GM12801 (cell line): Measurements from ENCODE around the gene SNHG17.

ENCODE experiments used
- TF ChIP-seq, protein P1 (sequence below): IDR thresholded peaks from one replicate; pipeline ENCODE4 v1.5.1; 2011; ENCODE audit warnings: control low read depth; ENCODE audit not compliant: insufficient read length; ENCODE audit errors: extremely low read depth

SNHG17 gene

DNA sequence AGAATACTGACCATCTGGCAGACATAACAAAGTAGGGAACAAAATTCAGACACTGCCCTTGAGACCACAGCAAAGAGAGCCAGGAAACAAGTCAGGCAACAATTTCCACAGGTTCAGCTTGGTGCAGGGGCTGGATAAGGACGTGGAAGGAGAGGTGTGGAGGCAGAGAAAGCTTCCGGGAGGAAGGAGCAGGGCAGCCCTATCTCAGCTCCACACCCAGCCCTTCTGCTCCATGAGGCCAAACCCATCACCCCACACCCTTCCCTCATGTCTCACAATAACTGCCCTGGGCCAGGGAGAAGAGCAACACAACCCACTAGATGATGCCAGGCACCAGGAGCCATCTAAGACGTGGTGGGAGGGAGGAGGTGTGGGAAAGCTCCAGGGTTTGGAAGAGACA lies 5.8 kb downstream of the SNHG17 start:
- TF ChIP-seq, protein P1, sequence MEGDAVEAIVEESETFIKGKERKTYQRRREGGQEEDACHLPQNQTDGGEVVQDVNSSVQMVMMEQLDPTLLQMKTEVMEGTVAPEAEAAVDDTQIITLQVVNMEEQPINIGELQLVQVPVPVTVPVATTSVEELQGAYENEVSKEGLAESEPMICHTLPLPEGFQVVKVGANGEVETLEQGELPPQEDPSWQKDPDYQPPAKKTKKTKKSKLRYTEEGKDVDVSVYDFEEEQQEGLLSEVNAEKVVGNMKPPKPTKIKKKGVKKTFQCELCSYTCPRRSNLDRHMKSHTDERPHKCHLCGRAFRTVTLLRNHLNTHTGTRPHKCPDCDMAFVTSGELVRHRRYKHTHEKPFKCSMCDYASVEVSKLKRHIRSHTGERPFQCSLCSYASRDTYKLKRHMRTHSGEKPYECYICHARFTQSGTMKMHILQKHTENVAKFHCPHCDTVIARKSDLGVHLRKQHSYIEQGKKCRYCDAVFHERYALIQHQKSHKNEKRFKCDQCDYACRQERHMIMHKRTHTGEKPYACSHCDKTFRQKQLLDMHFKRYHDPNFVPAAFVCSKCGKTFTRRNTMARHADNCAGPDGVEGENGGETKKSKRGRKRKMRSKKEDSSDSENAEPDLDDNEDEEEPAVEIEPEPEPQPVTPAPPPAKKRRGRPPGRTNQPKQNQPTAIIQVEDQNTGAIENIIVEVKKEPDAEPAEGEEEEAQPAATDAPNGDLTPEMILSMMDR, result no peak

DNA sequence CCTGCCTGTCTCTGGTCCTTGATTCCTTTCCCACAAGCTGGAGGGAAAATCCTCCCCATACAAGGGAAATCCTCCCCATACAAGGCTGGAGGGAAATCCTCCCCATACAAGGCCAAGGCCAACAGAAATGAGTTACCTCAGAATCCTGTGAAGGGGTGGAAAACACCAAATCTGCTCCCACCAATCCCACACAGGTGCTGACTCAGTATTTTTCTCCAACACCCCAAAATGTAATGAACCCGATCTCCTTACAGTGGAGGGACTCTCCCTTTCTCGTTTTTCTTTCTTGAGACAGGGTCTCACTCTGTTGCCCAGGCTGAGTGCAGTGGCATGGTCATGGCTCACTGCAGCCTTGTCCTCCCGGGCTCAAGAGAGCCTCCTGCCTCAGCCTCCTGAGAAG lies 6.3 kb downstream of the SNHG17 start:
- TF ChIP-seq, protein P1, result no peak

DNA sequence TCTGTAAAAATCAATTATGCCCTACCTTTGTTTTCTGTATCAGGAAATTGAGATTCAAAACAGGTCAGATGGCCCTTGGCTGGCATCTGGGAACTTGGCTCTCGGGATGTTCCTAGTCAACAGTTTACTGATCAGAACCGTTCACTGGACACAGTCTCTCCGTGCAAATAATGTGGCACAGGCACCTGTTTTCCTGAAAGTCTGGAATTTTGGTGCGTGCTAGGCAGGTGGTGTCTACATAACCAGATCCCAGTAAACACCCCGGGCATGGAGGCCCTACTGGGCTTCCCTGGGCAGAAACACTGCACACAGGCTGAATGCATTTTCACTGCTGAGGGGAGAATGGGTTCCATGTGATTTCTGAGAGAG lies 7.5 kb downstream of the SNHG17 start:
- TF ChIP-seq, protein P1, result no peak

DNA sequence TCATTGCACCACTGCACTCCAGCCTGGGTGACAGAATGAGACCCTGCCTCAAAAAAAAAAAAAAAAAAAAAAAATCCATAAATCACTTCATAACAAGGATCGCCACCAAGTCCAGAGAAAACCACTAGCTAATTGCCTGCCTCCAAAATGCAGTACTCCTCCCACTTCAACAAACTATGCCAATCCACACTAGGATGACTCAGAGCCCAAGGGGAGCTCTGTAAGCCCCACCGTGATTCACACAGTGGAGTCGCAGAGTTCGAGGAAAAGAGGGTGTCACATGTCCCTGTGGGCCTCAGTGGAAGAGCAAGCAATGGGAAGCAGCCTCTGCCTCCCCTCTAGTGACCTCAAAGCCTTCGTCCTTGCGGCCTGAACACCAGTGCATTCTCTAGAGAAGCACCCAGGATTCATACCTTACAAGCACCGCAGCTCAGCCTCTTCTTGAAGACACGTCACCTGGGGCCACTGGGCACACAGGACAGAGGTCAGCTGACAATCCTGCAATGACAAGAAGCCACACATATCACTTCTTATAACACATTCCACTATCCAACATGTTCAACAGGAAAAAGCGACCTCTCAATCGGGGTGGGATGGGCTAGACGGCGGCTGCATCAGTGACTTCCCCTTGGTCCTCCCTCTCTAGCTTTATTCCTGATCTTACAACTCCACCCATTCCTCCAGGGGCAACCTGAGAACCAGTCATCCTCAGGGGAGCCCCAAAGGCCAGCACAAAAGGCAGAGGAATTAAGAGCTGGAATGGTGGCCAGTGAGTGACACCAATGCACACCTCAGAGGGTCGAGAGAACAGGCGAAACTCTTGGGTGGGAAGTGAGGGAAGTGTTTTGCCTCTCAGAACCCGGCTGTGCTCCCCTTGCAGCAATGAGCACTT lies 8.9 kb downstream of the SNHG17 start:
- TF ChIP-seq, protein P1, result no peak

DNA sequence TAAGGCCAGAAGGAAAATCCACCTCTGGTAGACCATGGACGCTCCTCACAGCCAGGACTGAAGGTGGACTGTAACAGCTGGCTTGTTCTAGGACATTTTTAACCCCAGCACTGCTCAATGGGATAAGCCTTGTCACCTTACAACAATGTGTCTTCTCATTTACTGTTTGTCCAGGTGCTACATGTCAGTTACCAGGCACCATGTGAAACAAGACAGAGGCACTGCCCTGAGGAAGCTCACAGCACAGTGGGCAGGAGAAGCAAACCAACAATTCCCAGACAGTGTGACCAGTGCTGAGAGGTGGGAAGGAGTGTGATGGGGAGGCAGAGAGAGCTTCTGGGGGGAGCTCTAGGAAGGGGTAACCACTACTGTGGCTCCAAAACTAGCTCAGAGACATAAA lies 10.7 kb downstream of the SNHG17 start:
- TF ChIP-seq, protein P1, result no peak

- TF ChIP-seq, protein P1, result no peak
Observed at GRCh38 chr20:38423541-38423940, 11.6 kb downstream of the SNHG17 start.

GRCh38 chr20:38421915-38422314 lies 13.2 kb downstream of the SNHG17 start:
- TF ChIP-seq, protein P1, result no peak
